GM19324 (cell line): ENCODE measurements around the gene NCKIPSD.

Source experiments
- ATAC-seq: cut with Tn5 transposase; IDR thresholded peaks from one replicate; pipeline ENCODE4 v1.9.1; 2021; ENCODE audit warnings: mild to moderate bottlenecking, moderate library complexity; ENCODE audit not compliant: unreplicated experiment, low FRiP score

NCKIPSD gene

DNA sequence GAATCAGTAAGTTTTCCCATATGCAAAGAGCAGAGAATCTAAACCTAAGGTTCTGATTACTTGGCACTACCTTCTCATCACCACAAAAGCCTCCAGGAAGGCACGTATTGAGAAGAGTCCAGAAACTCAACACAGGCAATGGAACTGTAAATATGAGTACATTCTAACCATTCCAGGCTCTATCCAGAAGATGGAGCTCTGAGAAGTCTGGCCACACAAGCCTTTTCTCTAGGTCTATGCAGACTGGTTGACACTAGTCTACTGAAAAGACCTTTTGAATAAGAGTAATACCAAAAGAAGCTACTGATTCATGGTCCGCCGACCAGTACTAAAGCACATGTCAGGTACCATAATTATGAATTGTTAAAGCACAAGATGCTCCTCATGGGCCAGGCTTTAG, 12.2 kb upstream of the NCKIPSD start:
- no peak for ATAC-seq

DNA sequence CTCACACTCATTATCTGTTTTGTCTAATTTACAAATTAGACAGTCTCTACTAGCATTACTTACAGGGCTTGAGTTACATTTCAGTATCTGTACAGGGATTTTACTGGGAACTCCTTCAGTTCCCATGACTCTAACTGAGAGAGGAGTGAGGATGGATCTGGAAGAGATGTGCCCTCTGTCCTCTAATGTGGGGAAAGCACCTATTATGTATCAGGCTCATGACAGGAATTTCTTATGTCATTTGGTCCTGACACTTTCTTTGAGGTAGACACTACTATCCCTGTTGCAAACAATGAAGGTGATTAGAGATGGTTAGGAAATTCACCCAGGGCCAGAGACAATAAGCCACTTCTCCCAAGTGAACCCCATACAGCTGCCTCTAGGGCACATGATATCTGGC, 10.9 kb upstream of the NCKIPSD start:
- ATAC-seq: no peak

DNA sequence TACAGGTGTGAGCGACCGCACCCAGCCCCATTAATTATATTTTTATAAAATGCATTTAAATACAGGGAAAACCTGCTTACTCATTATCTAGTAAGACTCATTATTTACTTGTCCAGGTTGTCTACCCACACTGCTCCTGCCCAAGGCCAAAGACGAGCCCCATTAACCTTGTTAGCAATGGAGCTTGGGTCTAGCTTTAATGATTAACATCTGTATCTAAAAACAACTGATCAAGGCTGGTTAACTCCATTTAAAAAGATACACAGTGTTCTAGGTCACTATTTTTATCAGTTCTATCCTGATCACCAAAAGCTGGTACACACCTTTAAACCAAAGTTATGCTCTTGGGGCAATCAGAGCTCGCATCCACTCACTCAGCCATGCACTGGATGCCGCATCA, 10.4 kb upstream of the NCKIPSD start:
- no peak for ATAC-seq

DNA sequence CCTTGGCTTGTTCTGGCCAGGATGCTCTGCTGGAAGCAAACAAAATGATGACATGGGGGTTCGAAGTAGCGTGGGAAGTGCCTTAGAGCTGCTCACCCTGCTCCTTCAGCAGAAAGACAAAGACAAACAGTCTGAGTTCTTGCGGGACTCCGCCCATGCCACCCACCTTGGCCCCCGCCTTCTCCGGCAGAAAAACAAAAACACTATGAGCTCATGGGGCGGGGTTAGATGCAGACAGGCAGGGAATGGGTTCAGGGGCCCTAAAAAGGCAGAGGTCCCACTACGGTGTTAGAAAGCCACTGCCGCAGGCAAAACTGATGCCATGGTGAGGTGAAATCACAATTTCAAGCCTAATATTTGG, 9.7 kb upstream of the NCKIPSD start:
- ATAC-seq: no peak

DNA sequence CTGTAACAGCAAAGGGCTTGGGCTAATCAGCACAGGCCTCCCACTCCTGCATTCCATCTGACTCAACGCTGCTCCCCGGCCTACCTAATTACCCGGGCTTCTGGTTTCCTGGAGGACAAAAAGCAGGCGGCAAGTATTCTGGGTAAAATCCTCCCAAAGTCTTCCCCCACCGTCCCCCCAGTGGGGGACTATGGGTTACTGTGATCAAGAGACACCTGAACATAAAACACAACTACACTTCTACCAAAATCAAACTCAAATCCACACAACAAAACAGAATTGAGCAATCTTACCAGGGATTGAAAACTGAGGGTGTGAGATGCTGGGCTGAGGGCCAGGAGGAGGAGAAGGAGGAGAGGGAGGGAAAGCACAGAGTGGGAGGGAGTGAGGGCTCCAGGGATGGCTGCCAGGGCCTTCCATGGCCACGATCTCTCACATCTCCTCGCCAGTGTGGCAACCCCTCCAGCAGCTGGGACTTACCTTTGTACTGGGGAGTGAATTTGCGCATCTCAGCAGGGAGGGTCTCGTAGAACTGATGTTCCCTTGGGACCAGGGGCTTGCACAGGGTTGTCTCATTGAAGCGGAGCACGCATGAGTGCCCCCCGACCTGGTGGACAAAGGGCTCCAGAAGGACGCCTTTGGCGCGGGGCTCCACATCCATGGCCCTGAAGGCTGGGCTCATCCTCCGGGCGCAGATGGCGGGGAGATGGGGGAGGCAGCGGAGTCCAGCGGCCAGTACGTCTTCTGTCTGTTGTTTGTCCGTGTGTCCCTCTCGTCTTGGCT, 9.1 kb upstream of the NCKIPSD start:
- no peak for ATAC-seq

DNA sequence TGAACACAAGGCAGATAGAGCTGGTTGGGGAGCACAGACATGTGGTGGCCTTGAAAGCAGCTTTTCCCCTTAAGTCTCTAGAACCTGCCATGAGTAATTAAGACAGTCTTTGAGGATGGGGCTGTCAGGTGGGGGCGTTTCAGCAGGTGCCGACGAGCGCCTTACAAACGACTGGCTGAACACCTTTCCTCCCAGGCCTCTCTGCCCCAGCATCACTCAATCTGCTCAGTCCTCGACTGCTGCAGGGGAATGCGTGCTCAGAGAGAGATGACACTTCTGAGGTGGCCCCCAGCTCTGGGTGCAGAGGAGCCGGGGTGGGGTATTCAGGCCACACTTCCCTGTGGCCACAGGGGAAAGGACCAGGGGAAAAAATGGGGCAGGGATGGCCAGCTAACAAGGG, 8.1 kb upstream of the NCKIPSD start:
- no peak for ATAC-seq

DNA sequence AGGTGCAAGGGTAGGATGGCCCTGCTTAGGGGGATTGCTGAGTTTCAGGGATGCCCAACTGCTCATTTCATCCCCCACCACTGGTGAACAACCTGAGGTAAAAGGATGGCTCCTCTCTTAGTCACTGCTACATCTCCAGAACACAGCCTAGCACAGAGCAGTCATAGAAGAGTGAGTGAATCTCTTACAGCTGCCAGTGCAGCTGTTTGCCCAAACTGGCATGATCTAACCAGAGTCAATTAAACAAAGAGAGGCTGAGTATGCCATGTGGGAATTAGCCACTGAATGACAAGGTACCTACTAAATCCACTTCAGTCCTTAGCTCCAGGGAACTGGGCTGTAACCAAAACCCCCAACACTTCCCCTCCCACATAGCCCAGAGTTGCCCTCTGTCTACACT, 6.8 kb upstream of the NCKIPSD start:
- ATAC-seq: no peak

DNA sequence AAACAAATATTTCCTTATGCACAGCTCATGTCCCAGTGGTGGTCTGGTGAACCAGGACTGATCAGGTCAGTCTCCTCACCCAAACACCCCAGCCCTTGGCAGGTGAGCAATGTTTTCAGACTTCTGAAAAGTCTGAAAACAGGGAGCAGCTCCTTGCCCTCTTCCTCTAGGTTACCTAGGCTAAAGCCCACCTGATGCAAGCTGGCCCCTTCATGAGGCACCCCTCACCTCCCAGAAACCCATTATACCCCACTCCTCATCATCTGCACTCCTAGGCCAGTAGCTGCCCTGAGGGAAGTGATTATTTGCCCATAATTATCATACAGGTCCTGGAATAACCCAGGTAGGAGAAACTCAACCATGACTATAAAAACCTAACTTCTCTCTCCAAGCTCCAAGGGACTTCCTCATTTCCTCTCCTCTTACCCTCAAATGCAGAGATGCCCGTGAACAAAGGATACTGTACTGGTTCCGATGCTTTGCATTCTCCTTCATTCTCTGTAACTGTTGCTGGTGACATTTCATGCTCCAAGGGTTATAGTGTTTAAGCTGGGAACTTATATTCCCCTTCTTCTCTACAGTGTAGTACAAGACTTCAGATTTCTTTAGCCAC, 5.2 kb upstream of the NCKIPSD start:
- no peak for ATAC-seq

DNA sequence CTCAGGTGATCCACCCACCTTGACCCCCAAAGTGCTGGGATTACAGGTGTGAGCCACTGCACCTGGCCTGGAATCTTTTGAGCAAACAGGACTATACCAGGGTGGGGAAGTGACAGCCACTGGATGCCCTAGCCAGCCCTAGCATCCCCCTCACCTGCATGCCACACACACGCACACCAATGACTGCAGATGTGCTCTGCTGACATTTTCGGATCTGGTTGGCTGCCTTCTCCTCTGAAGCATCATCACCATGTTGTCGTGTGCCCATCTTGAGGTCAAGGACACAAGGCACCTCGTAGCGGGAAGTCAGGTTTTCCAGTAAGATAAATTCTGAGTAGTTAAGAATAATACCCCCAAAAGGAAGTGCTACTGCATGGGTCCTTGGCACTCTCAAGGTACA, 3.7 kb upstream of the NCKIPSD start:
- no peak for ATAC-seq

DNA sequence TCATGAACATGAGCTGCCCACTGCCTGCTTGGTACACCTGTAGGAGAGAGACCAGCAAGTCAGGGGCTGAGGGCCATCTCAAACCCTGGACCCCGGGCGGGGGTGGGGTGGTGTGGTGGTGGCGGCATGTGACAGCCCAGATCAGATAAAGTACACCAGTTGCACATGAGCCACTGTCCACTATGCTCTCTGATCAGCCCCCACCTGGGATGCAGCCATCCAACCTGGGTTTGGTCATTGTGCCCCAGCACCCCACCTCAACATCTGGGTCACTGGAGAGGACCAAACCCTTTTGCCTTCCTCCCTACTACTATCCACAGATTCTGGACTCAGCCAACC, 3.0 kb upstream of the NCKIPSD start:
- no peak for ATAC-seq

DNA sequence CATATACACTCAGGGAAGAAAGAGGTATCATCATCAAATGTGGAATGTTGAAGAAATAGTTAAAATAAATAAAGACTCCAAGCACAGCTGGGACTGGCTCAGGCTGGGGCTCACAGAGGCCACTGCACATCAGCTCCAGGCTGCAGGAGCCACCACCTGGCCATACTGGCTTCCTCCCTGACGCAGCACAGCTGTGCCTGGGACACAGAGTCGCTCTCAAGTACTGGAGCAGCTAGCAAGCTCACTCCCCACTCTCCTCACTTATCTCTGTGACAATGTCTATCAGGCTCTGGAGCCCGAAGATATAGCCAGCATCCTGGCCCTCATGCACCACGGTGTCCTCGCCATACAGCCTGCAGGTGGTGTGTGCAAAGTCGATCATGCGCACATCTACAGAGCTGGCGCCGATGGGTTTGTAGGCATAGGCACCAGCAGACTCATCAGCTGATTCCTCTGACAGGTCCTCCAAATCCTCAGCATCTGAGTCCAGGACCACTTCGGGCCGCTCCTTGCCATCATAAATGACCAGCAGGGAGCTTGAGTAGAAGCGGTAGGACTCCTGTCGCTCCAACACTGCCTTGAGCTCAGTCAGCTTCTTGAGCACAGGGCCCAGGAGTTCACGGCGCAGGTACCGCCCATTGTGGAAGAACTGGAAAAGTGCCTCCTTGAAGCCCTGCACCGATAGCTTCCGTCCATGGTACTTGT, 2.5 kb upstream of the NCKIPSD start:
- no peak for ATAC-seq

DNA sequence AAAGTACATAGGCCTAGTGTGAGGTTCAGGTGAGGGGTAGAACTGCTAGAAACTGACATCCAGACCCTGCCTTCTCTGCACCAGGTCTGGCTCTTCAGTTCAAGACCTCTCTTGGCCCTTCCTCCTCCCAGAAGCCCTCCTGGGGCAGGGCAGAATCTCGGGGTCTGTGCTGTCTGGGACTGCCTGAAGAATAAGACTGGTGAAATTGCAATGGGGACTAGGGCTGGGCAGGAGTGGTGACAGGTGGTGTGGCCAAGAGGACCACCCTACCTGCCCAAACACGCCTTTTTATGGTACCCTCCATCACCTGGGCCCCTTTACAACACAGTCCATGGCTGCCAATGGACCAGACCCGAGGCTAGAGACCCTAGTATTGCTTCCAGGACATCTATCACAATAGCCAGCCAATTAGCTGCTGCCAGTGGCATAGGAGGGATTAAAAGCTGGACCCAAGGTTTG, 1.5 kb upstream of the NCKIPSD start:
- no peak for ATAC-seq

DNA sequence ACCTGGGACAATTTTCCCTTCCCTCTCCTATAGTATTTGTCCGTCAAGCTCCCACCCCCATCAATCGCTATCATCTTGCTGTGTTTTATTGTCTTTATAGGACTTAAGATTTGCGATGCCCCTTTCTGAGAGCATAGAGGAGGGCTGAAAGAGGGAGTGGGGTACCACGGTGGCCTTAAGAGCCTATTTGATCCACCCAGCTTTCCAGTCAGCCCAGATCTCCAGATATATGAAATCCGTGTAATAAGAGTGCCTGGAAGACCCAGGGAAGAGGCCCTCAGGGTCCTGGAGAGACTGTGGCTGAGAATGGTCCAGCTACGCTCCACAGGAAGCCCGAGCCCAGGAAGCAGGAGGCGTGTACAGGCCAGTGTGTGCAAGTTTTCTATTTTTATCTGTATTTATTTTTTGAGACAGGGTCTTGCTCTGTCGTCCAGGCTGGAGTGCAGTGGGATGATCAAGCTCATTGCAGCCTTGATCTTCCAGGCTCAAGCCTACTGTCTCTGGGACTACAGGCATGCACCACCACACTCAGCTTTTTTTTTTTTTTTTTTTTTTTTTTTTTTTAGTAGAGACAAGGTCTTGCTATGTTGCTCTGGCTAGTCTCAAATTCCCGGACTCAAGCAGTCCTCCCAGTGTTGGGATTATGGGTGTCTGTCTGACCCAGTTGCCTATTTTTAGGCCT, 964 bp upstream of the NCKIPSD start:
- no peak for ATAC-seq

DNA sequence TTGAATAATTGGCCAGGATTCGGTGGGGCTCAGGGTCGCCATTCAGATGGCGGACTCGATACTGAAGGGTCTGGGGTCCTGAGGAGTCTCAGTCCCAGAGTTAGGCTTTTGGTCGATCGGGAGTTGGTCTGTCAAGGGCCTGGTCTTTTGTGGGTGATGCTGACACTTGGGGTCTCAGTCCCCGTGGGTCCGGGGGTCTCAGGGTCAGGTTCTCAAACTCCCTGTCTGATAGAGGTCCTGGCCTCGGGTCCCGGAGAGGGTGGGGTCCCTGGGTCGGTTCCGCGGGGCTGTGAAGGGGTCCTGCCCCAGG, 467 bp downstream of the NCKIPSD start:
- no peak for ATAC-seq

DNA sequence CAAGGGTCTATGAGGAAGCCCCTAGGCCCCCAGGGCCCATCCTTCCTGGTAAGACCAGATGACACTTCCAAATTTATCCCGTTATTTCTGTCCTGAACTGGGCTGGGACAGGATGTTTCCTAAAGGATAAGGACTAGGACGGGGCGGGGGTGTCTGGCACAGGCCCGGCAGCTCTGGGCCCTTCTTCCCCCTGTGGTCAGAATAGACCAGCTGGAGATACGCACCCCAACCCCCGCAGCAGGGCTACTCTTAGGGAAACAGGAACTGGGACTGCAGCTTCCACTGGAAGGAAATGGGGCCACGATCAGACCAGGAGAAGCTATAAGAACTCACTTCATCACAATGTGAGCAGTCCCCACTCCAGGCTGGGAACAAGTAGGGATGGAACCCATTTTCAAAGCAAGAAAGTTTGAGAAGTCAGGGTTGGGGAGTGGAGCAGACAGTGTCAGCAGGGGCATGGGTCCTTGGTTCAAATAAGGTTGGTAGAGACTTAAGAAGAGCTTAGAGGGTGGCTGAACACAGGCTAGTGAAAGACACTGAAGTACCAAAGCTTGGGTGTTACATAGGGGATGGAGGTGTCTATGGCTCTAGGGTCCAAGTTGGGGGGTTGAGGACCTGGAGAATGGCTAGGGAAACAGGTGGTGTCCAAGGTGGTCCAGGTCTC, 1.1 kb downstream of the NCKIPSD start:
- no peak for ATAC-seq

DNA sequence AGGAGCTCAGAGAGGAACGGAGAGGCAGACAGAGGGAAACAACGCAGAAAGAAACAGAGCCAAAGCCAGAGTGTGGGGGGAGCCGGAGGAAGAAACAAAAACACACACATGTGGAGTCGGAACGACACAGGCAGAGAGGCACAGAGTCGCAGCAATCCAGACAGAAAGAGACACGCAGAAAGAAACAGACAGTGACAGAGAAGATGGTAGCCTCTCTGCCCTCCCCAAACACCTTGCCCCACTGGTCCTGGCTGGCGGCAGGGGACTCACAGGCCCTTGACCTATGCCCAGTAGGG, 1.7 kb downstream of the NCKIPSD start:
- ATAC-seq: no peak

DNA sequence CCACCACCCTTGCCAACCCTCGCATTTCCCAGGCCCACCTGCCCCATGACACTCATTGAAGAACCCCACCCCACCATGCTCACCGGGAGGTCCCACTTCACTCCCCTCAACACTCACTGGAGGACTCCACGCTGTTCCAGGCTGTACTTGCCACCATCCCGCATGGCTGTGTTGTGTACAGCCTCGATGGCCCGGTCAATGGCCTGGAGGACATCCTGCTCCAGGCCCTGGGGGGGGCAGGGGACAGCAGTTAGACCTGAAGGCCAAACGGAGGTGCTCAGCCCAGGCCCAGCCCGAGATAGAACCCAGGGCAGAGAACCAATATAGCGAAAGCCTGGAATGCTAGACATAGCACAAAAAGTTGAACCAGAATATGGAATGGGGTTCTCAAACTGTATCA, 2.9 kb downstream of the NCKIPSD start:
- no peak for ATAC-seq

DNA sequence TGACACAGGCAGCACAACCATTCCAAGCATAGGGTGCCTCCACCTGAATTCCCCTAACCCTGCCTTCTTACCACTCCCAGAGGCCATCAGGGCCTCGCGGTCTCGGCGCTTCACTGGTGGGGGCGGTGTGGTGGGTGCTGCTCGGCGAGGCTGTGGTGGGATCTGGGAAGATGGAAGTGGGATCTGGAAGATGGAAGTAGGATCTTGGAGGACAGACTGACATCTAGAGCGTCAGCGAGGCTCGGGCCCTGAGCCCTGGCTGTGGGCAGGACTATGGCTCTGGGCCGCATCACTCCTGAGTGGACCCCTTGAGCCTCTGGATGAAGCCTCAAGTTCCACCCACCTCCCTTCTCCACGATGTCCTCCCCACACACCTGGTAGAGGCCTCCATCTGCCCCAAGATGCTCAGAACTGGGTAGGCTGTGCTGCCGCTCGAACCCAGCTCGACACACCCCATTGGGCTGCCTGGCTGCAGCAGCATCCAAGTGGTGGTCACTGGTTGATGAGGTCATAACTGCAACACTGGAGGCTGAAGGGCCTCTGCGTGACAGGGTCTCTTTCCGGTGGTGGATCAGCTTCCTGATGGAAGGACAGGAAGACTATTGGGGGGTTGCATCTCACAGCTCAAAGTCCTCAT, 3.6 kb downstream of the NCKIPSD start:
- no peak for ATAC-seq

DNA sequence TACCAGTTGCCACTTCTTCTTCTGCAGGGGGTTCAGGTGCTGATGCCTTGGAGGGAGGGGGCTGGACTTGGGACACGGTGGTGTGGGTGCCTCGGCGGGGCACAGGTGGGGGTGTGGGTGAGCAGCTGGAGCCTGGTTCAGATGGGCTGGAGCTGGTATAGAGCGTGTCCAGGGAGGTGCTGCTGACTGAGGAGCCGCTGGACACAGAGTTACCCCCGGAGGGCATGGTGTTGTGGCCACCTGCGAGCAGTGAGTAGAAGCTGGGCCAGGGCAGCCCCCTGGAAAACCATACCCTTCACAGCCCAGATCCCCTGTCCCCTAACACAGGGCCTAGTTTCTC, 4.2 kb downstream of the NCKIPSD start:
- ATAC-seq: no peak

DNA sequence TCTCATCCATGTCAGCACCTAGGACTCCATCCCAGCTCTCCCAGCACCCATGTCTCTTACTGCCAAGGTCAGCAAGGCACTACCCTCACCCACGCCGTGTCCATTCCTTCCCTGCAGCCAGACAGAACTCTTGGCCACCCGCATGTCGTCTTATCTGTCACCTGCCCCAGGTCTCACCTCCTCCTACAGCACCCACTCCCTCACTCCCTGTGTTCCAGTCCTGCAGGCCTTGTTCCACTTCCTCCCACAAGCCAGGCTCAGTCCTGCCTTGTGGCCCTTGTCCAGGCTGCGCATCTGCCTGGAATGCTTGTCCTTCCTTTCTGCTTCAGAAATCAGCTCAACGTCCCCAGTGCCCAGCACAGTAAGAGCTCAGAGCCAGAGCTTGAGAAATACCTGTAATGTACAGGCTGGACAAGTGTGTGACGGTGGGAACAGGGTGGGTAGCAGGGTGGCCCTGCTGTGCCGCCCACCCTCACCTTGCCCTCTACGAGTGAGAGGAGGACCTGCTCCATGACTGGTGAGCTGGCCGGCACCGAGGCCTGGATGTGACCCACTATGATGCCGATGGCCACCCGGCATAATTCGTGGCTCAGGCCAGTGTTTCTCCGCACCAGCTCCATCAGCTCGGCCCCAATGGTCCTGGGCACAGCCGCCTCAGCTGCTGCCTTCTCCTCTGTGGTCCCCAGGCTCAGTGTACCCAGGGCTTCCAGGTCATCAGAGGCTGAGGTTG, 4.7 kb downstream of the NCKIPSD start:
- ATAC-seq: no peak
